AG08395 (cell line): Measurements from ENCODE around the gene CDRT4.

ENCODE experiments used
- DNase-seq: peaks from one replicate; pipeline ENCODE4 v3.0.0; 2012; ENCODE audit warnings: mixed read lengths, low spot score

CDRT4 gene

DNA sequence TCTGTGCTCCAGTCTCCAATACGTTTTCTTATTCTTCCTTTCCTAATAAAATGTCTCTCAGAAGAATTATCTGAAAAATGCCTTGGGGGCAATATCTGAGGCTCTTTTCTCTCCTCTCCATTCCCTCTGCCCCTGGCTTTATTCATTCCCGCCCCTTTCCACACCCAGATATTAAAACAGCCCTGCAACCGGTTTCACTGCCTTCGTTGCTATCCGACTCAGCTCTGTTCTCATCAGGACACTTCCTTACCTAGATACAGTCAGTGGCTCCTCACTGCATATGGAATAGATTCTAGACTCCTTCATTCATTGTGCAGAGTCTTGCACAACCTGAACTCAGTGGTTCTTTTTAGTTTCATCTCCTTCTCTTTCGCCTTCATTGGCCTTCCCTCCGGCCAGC, 74.0 kb downstream of the CDRT4 start:
- DNase-seq = no peak

- DNase-seq = peak; percentile 87
These were observed 75.1 kb downstream of the CDRT4 start for GRCh38 chr17:15392326-15392741.

DNA sequence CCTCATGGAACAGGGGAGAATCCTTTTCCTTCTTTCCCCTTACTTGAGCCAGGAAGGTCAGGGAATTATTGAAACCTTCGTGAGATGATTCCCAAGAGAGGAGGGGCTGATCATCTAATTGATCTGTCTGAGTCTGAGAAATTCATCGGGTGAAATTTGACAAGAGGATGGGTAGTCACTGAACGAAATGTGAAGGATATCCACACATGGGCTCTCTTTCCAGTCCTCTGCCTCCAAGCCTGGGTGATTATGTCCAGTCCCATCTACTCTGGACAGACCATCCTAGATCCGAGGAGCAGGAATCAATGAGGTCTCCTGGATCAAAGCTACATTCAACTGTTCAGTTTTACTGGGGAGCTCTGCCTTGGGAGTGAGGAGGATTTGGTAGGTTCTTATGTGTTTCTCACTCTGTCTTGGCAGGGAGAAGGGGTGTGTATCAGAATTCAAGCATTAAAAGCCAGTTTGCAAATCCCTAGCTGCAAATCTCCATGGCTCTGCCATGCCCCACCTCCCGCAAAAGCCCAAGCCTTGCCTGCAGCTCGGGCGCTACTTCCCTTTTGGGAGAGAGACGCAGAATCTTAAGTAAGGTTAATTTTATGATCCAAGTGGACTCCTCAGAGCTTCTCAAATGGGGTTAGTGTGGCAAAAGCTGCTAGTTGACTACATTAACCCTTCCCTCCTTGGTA, 78.9 kb downstream of the CDRT4 start:
- DNase-seq = no peak

- no peak for DNase-seq
These were observed 81.3 kb downstream of the CDRT4 start for GRCh38 chr17:15386083-15386482.
